Measurements from ENCODE around the gene ASS1. TPM values are rescaled to one million over a fixed set of nuclear protein-coding genes. Genes with fewer than 3 reads are reported as not detected.

The ASS1 gene
- total and polyA plus RNA-seq, 2 of the 13 experiments (the other 11 are each of a cell fraction or from before 2014, with no cell fraction given) = 77.6 to 122 TPM

DNA sequence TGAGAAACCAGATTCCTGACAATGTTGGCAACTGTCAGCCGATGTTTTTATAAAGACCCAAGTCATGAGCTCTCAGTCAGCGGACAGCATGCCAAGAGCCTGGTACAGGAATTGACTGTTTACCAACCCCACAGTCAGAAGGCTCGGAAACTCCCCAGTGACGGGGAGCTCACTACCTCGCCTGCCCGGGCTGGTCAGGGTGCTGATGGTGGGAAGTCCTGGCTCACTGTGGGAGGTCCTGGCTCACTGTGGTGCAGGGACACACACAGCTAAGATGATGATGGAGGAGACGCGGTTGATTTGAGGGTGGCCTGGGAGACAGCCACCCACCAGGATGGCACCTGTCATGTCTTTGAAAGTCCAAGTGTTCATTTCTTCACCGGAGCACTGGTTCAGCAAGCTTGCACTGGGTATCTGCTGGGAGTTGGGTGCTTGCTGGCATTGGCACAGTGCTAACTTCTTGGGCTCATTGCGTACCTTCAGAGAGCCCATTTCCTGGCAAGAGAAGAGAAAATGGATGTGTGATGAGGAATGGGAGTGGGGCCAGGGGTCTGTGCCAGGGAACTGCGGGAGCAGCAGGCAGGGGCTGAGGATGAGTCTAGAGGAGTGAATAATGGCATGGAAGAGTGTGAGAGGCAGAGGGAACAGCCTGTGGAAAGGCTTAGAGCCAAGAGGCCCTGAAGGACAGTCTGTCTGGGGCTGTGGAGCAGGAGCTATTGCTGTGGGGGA, 15.3 kb downstream of the ASS1 start:
- no peaks in the 10 kb centered on the region for H4K20me1 ChIP-seq (ENCODE audit: insufficient read depth, low read length)
- intact Hi-C loops (cut with micrococcal nuclease; ENCODE audit: unreplicated experiment) = loop anchor here (10.0 kb wide), 1 partner anchor 145 kb away; no protein-coding TSS in a partner anchor
- H3K4me2 ChIP-seq (ENCODE audit: low read depth, low read length) = no peak overlapping the region
- in situ Hi-C loops (cut with HindIII; ENCODE audit: extremely low pct_ligation_motif_present, low pct_unique_long_range_greater_than_20kb) = no loop called here
- H3K4me1 ChIP-seq (ENCODE audit: insufficient read depth, low read length) = peaks cover 12% of the 10 kb centered on the region
- ChIA-PET POLR2A (no interaction called here), CTCF (ENCODE audit: low intra/inter-chr PET ratio, low total read pairs) (interaction anchor here (0.6 to 3.0 kb wide), 3 partner anchors 10 to 224 kb away, joined by 3 to 40 read pairs (median 3); no protein-coding TSS in a partner anchor)
- 81% methylated on average over 8 of the region's 11 CpGs for WGBS (ENCODE audit: low lambda C conversion rate)
- DNase-seq (ENCODE audit: low spot score) (no peak), FAIRE-seq (no peak), ATAC-seq (no peak)
- no peaks in the 10 kb centered on the region; a peak in 1 of 5 replicates for H3K36me3 ChIP-seq (replicated peaks in 1 of 2; ENCODE audit: control insufficient read depth in 1 of 2, insufficient read depth in 2 of 2, low read length in 2 of 2)
- TF ChIP-seq ZNF367 (CRISPR knock-in tag; IDR thresholded peaks at IDR 0.05; ENCODE audit: borderline replicate concordance) (no peak), ZNF282 (IDR thresholded peaks at IDR 0.05; ENCODE audit: partially characterized antibody) (no peak), ZNF441 (CRISPR knock-in tag; IDR thresholded peaks at IDR 0.05; ENCODE audit: borderline replicate concordance) (no peak), TAF15 (IDR thresholded peaks at IDR 0.05; ENCODE audit: low read depth, low read length, poor library complexity, severe bottlenecking) (no peak), KLF11 (CRISPR knock-in tag; IDR thresholded peaks at IDR 0.05) (no peak), ZNF543 (CRISPR knock-in tag; IDR thresholded peaks at IDR 0.05) (no peak), AHR (CRISPR knock-in tag; IDR thresholded peaks at IDR 0.05) (no peak), ZMYM4 (CRISPR knock-in tag; IDR thresholded peaks at IDR 0.05) (no peak), ZFP36 (IDR thresholded peaks at IDR 0.05; ENCODE audit: borderline replicate concordance, low read depth, low read length, partially characterized antibody) (no peak)
- TF ChIP-seq, protein P1, sequence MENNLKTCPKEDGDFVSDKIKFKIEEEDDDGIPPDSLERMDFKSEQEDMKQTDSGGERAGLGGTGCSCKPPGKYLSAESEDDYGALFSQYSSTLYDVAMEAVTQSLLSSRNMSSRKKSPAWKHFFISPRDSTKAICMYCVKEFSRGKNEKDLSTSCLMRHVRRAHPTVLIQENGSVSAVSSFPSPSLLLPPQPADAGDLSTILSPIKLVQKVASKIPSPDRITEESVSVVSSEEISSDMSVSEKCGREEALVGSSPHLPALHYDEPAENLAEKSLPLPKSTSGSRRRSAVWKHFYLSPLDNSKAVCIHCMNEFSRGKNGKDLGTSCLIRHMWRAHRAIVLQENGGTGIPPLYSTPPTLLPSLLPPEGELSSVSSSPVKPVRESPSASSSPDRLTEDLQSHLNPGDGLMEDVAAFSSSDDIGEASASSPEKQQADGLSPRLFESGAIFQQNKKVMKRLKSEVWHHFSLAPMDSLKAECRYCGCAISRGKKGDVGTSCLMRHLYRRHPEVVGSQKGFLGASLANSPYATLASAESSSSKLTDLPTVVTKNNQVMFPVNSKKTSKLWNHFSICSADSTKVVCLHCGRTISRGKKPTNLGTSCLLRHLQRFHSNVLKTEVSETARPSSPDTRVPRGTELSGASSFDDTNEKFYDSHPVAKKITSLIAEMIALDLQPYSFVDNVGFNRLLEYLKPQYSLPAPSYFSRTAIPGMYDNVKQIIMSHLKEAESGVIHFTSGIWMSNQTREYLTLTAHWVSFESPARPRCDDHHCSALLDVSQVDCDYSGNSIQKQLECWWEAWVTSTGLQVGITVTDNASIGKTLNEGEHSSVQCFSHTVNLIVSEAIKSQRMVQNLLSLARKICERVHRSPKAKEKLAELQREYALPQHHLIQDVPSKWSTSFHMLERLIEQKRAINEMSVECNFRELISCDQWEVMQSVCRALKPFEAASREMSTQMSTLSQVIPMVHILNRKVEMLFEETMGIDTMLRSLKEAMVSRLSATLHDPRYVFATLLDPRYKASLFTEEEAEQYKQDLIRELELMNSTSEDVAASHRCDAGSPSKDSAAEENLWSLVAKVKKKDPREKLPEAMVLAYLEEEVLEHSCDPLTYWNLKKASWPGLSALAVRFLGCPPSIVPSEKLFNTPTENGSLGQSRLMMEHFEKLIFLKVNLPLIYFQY (CRISPR knock-in tag; IDR thresholded peaks at IDR 0.05; ENCODE audit: borderline replicate concordance) = no peak
- no peaks in the 10 kb centered on the region for H3K9me3 ChIP-seq (ENCODE audit: low read length)
- no peak overlapping the region for H3K27ac ChIP-seq (ENCODE audit: extremely low read length, insufficient read depth, low read length)
- BruUV-seq (replicated peaks) = no TSS peak
- H3K79me2 ChIP-seq (ENCODE audit: insufficient read depth, low read length) = no peaks in the 10 kb centered on the region
- H3K4me3 ChIP-seq (replicated peaks in 1 of 3; ENCODE audit: insufficient read depth in 1 of 3, low read depth in 2 of 3, low read length in 3 of 3) = no peak overlapping the region
- no peak overlapping the region for H3K9ac ChIP-seq (ENCODE audit: insufficient read depth, low read depth, low read length)
- H2AFZ ChIP-seq (ENCODE audit: low read length) = no peak overlapping the region
- no peaks in the 10 kb centered on the region for H3K27me3 ChIP-seq (ENCODE audit: control insufficient read depth in 1 of 2, insufficient read depth in 2 of 2, low read length in 2 of 2)

Measured in HepG2 (cell line).